Airway epithelial cell (primary cell): ENCODE measurements around the gene UBAP1L. TPM values are rescaled to one million over a fixed set of nuclear protein-coding genes. Genes with fewer than 3 reads are reported as not detected.

ENCODE experiments used
- total RNA-seq: library from RNA; depleted of rRNA; stranded (reverse); fragments of >200 nt; gene quantifications from 2 replicates; pipeline ENCODE4 v1.2.3, GENCODE V29; 2015

The UBAP1L gene
- under 0.01 and 0.35 TPM in 2 replicates for total RNA-seq

GRCh38 chr15:65115086-65115485 lies at the start of gene UBAP1L:
UBAP1L (minus strand) TSS chr15:65115200; CDS start chr15:65106215, 8,985 bp downstream.

GRCh38 chr15:65133548-65134200 lies 18.7 kb upstream of the UBAP1L start, which contains the start of gene PDCD7:
PDCD7 (minus strand) TSS chr15:65133808; CDS start chr15:65133781, 27 bp downstream.

GRCh38 chr15:65076486-65077290 lies 38.3 kb downstream of the UBAP1L start, which contains the start of gene KBTBD13:
KBTBD13 (plus strand) TSS chr15:65076746; CDS start chr15:65076816, 70 bp downstream.

GRCh38 chr15:65067645-65068402 lies 47.2 kb downstream of the UBAP1L start, which contains the start of gene RASL12:
RASL12 (minus strand) TSS chr15:65067991; CDS start chr15:65067835, 156 bp downstream.

GRCh38 chr15:65044724-65045481 lies 70.1 kb downstream of the UBAP1L start, which contains the start of gene SLC51B:
SLC51B (plus strand) TSS chr15:65045387; CDS start chr15:65050005, 4,618 bp downstream.

Other genes with a start within 250 kb of the UBAP1L start
- gene ANKDD1A, start 203.3 kb downstream of the UBAP1L start, total RNA-seq: 1.4 and 1.6 TPM in 2 replicates
- 73.0 and 91.5 TPM in 2 replicates for gene SPG21, start 125.3 kb downstream of the UBAP1L start, total RNA-seq
- gene MTFMT, start 85.6 kb downstream of the UBAP1L start, total RNA-seq: 22.5 and 35.4 TPM in 2 replicates
- gene SLC51B, start 69.8 kb downstream of the UBAP1L start, total RNA-seq: not detected in 2 replicates
- not detected in 2 replicates for gene RASL12, start 47.2 kb downstream of the UBAP1L start, total RNA-seq
- not detected in 2 replicates for gene KBTBD13, start 38.5 kb downstream of the UBAP1L start, total RNA-seq
- 23.2 and 25.7 TPM in 2 replicates for gene PDCD7, start 18.6 kb upstream of the UBAP1L start, total RNA-seq
- gene CLPX, start 70.1 kb upstream of the UBAP1L start, total RNA-seq: 26.0 and 43.5 TPM in 2 replicates
- gene CILP, start 96.3 kb upstream of the UBAP1L start, total RNA-seq: 0.28 and 0.49 TPM in 2 replicates
- gene PARP16, start 171.7 kb upstream of the UBAP1L start, total RNA-seq: 3.0 and 4.6 TPM in 2 replicates
- not detected in 2 replicates for gene RNU5A-1, start 180.9 kb upstream of the UBAP1L start, total RNA-seq
- not detected in 2 replicates for gene RNU5B-1, start 189.5 kb upstream of the UBAP1L start, total RNA-seq